GM12891 (cell line): ENCODE data around the gene ACOX2.

Experiments
- POLR2A ChIP-seq: IDR thresholded peaks from 2 replicates; pipeline ENCODE4 v1.6.1; 2011; ENCODE audit warnings: low read depth, low read length, control low read depth
- POLR2AphosphoS5 ChIP-seq: IDR thresholded peaks from 2 replicates; pipeline ENCODE4 v1.6.1; 2011; ENCODE audit warnings: low read depth, low read length, control low read depth
- SPI1 ChIP-seq: IDR thresholded peaks from 2 replicates; pipeline ENCODE4 v1.6.1; 2011; ENCODE audit warnings: low read depth, low read length, control low read depth

DNA sequence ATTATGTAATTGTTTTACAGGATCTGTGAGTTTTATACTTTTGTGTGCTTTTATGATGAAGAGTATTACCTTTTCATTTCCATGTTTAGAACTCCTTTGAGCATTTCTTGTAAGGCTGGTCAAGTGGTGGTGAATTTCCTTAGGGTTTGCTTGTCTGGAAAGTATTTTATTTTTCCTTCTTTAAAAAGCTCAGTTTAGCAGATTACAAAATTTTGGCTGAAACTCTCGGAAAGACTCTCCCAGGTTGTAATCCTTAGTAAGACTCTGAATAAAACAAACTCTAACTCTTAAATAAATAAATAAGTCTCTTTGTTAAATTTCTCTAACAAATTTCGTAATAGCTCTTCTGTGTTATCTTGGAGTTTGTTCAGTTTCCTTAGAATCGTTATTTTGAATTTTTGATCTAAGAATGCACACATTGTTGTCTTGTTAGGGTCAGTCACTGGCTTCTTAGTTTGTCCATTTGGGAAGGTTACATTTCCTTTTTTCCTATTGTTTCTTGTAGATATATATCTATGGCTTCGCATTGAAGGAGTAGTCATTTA is 14.7 kb upstream of the ACOX2 start:
- no peak for TF ChIP-seq POLR2A
- no peak for TF ChIP-seq SPI1
- TF ChIP-seq POLR2AphosphoS5 = no peak
